Measurements from ENCODE around the gene VPREB3. TPM values are rescaled to one million over a fixed set of nuclear protein-coding genes. Genes with fewer than 3 reads are reported as not detected.

VPREB3 gene
- total and polyA plus RNA-seq, 10 of the 15 experiments (the other 5 are each of a cell fraction or from before 2014, with no cell fraction given), result 0.75 to 79.5 (median 23.8) TPM

- ChIA-PET POLR2A (no interaction called here), SMC1A (ENCODE audit: uncharacterized antibody, unreplicated experiment) (interaction anchor here (1.0 to 1.3 kb wide), 2 partner anchors 14 kb away, joined by 3 read pairs; no protein-coding TSS in a partner anchor), RAD21 (ENCODE audit: unreplicated experiment) (interaction anchor here (0.6 to 1.3 kb wide), 3 partner anchors 37 to 1210 kb away, joined by 3 to 4 read pairs (median 3); partner anchors contain the start of gene ZNF70), CTCF (interaction anchor here (0.6 to 0.7 kb wide), 2 partner anchors 22 to 55 kb away, joined by 3 read pairs; no protein-coding TSS in a partner anchor)
- intact Hi-C loops (cut with micrococcal nuclease; ENCODE audit: unreplicated experiment), result no loop called here
- Histone ChIP-seq H3K9me3 (replicated peaks; ENCODE audit: control insufficient read depth, insufficient read depth, low read length) (no peaks in the 10 kb centered on the region), H3K27me3 (replicated peaks in 1 of 2; ENCODE audit: control insufficient read depth in 2 of 2, insufficient read depth in 2 of 2, low read length in 1 of 2) (no peaks in the 10 kb centered on the region), H4K20me1 (ENCODE audit: control insufficient read depth, insufficient read depth) (no peaks in the 10 kb centered on the region), H3K4me1 (ENCODE audit: control insufficient read depth, insufficient read depth, low read length) (peaks cover 16% of the 10 kb centered on the region), H3K36me3 (ENCODE audit: control insufficient read depth in 2 of 2, insufficient read depth in 2 of 2, low read length in 1 of 2) (peaks cover 10 to 16% of the 10 kb centered on the region in 2 experiments; a peak in 3 of 4 replicates), H3K9ac (ENCODE audit: control insufficient read depth, insufficient read depth, low read length) (no peak overlapping the region), H3K4me2 (ENCODE audit: control insufficient read depth, insufficient read depth) (no peak overlapping the region), H2AFZ (ENCODE audit: control insufficient read depth, low read depth, low read length) (no peak overlapping the region), H3K79me2 (ENCODE audit: control insufficient read depth, insufficient read depth, low read length) (peaks cover 12% of the 10 kb centered on the region), H3K4me3 (no peak overlapping the region), H3K27ac (ENCODE audit: control insufficient read depth, insufficient read depth) (no peak overlapping the region)
- TF ChIP-seq YBX1 (IDR thresholded peaks at IDR 0.05) (no peak), CTCF (IDR thresholded peaks at IDR 0.05 in 2 of 3, conservative IDR thresholded peaks at IDR 0.05 in 1 of 3; ENCODE audit: control insufficient read depth in 2 of 3, extremely low read depth in 1 of 3, insufficient read depth in 1 of 3, low read depth in 3 of 3, low read length in 3 of 3) (no peak), ATF7 (IDR thresholded peaks at IDR 0.05; ENCODE audit: low read depth) (peak; percentile 61)
- BruUV-seq (replicated peaks), result no TSS peak
- 84% methylated on average over 28 of the region's 28 CpGs for WGBS (ENCODE audit: insufficient coverage, insufficient replicate concordance, low lambda C conversion rate, missing lambda C conversion rate)
- ATAC-seq, result no peak
- in situ Hi-C loops (cut with MboI), result no loop called here
- no peak for DNase-seq (ENCODE audit: low read depth, low spot score)
- no peak for FAIRE-seq
Observed at GRCh38 chr22:23713696-23714595, 40.3 kb downstream of the VPREB3 start.

Measured in GM12878 (cell line).